HG02885 (cell line): ENCODE data around the gene CXCR5.

Source experiments
- ATAC-seq: cut with Tn5 transposase; IDR thresholded peaks from one replicate; pipeline ENCODE4 v1.9.1; 2021; ENCODE audit warnings: mild to moderate bottlenecking; ENCODE audit not compliant: unreplicated experiment, poor library complexity

CXCR5 gene

GRCh38 chr11:118923721-118924587 lies 40.3 kb downstream of the CXCR5 start:
- ATAC-seq, result no peak

- no peak for ATAC-seq
These were observed 41.2 kb downstream of the CXCR5 start for GRCh38 chr11:118924591-118925585.

GRCh38 chr11:118927554-118928100 lies 43.9 kb downstream of the CXCR5 start:
- no peak for ATAC-seq

- peak; percentile 48 for ATAC-seq
These were observed 44.6 kb downstream of the CXCR5 start for GRCh38 chr11:118928101-118928869.

- ATAC-seq, result no peak
These were observed 45.3 kb downstream of the CXCR5 start for GRCh38 chr11:118928870-118929500.

GRCh38 chr11:118929501-118930093 lies 45.9 kb downstream of the CXCR5 start:
- no peak for ATAC-seq

GRCh38 chr11:118930094-118930712 lies 46.5 kb downstream of the CXCR5 start:
- no peak for ATAC-seq

GRCh38 chr11:118931571-118931970 lies 47.9 kb downstream of the CXCR5 start:
- no peak for ATAC-seq

GRCh38 chr11:118933486-118933885 lies 49.8 kb downstream of the CXCR5 start:
- no peak for ATAC-seq

GRCh38 chr11:118935376-118935775 lies 51.7 kb downstream of the CXCR5 start:
- no peak for ATAC-seq

GRCh38 chr11:118938491-118939403 lies 55.1 kb downstream of the CXCR5 start:
- ATAC-seq, result no peak

- no peak for ATAC-seq
These were observed 55.8 kb downstream of the CXCR5 start for GRCh38 chr11:118939404-118939915.

GRCh38 chr11:118939953-118940598 lies 56.4 kb downstream of the CXCR5 start:
- no peak for ATAC-seq

GRCh38 chr11:118947091-118947490 lies 63.4 kb downstream of the CXCR5 start:
- ATAC-seq, result no peak
